ENCODE results near the gene CDH13.

The CDH13 gene

DNA sequence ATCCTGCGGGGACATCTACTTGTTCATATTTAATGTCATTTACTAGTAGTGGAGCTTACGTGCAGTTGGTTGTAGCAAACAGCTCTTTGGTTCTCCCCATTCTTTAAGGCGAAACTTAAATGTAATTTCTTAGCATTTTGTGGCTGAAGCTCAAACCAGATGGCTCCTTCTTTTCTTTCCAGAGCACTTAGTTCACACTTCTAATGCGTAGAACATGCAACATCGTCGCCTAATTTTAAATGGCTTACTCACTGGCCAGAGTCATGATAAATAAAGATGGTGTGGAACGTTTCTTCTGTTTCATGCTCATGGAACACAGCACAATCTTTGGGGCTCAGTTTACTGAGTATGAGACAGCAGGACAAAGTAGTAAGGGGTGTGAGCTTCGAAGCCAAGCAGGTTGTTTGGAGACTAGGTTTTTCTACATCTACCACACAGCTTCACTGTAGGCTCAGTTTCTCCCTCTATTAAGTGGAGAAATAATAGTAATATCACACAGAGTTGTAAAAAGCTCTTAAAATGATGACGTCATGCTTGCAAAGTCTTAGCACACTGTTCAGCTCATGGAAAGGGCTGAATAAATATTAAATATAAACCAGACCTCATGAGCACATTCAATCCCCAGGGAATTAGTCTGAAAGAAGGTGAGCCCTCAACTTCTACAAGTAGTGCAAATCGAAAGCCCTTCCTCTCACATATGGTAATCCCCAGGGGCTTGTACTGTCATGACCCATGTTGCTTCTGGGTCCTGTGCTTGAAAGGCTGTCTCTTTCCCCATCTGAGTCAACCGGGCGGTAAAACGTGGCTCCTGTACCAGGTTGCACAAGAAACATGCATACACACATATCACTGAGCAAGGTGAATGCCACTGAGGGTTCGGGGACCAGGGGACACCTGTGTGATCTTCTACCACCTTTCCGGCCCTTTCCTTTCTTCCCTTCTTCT is 384.3 kb downstream of the CDH13 start:
- Histone ChIP-seq H3K9me3 (ENCODE audit: insufficient read depth, low read depth, low read length) (no peaks in the 10 kb centered on the region), H3K4me3 (ENCODE audit: low read depth, low read length) (no peak overlapping the region), H2BK5ac (ENCODE audit: low read depth, low read length, poor library complexity) (no peak overlapping the region), H3K27ac (ENCODE audit: low read depth, low read length) (no peak overlapping the region), H3K36me3 (ENCODE audit: control insufficient read depth in 1 of 2, insufficient read depth in 2 of 2, low read length in 2 of 2) (no peaks in the 10 kb centered on the region), H2BK120ac (ENCODE audit: insufficient read depth, low read length, poor library complexity) (no peak overlapping the region), H3K23ac (ENCODE audit: low read length) (no peak overlapping the region), H3K14ac (ENCODE audit: low read length) (no peak overlapping the region), H3K18ac (ENCODE audit: low read length) (no peak overlapping the region), H3K79me1 (ENCODE audit: low read length) (no peaks in the 10 kb centered on the region), H3K9ac (ENCODE audit: low read length) (no peak overlapping the region), H3K4ac (ENCODE audit: low read depth, low read length) (no peak overlapping the region), H3K79me2 (ENCODE audit: control insufficient read depth, insufficient read depth, low read length, poor library complexity) (no peaks in the 10 kb centered on the region), H4K12ac (ENCODE audit: low read depth, low read length) (no peak overlapping the region), H3K4me1 (ENCODE audit: control insufficient read depth in 1 of 2, insufficient read depth in 2 of 2, low read length in 2 of 2) (no peaks in the 10 kb centered on the region), H4K91ac (ENCODE audit: low read depth, low read length) (no peak overlapping the region), H3K4me2 (ENCODE audit: low read length) (no peak overlapping the region), H2BK12ac (ENCODE audit: low read length) (no peak overlapping the region), H3K27me3 (ENCODE audit: insufficient read depth, low read length) (no peaks in the 10 kb centered on the region), H4K8ac (ENCODE audit: low read depth, low read length) (no peak overlapping the region), H2AFZ (ENCODE audit: insufficient read depth, low read length, poor library complexity) (no peak overlapping the region), H2AK5ac (ENCODE audit: low read length) (no peak overlapping the region)
- DNase-seq = no peak
- no CpG with 5 or more reads among the region's 15 CpGs for whole genome bisulfite sequencing (ENCODE audit: extremely low coverage, insufficient coverage, insufficient read length)

GRCh38 chr16:83011939-83012338 is 385.2 kb downstream of the CDH13 start:
- Histone ChIP-seq H2AK5ac (ENCODE audit: low read length) (no peak overlapping the region), H3K4me1 (ENCODE audit: control insufficient read depth in 1 of 2, insufficient read depth in 2 of 2, low read length in 2 of 2) (no peaks in the 10 kb centered on the region), H3K18ac (ENCODE audit: low read length) (no peak overlapping the region), H3K79me2 (ENCODE audit: control insufficient read depth, insufficient read depth, low read length, poor library complexity) (no peaks in the 10 kb centered on the region), H2BK5ac (ENCODE audit: low read depth, low read length, poor library complexity) (no peak overlapping the region), H3K27ac (ENCODE audit: low read depth, low read length) (no peak overlapping the region), H4K12ac (ENCODE audit: low read depth, low read length) (no peak overlapping the region), H3K79me1 (ENCODE audit: low read length) (no peaks in the 10 kb centered on the region), H3K9me3 (ENCODE audit: insufficient read depth, low read depth, low read length) (no peaks in the 10 kb centered on the region), H3K14ac (ENCODE audit: low read length) (no peak overlapping the region), H3K23ac (ENCODE audit: low read length) (no peak overlapping the region), H3K36me3 (ENCODE audit: control insufficient read depth in 1 of 2, insufficient read depth in 2 of 2, low read length in 2 of 2) (no peaks in the 10 kb centered on the region), H3K4ac (ENCODE audit: low read depth, low read length) (no peak overlapping the region), H2BK120ac (ENCODE audit: insufficient read depth, low read length, poor library complexity) (no peak overlapping the region), H3K9ac (ENCODE audit: low read length) (no peak overlapping the region), H2BK12ac (ENCODE audit: low read length) (no peak overlapping the region), H4K91ac (ENCODE audit: low read depth, low read length) (no peak overlapping the region), H4K8ac (ENCODE audit: low read depth, low read length) (no peak overlapping the region), H3K4me3 (ENCODE audit: low read depth, low read length) (no peak overlapping the region), H2AFZ (ENCODE audit: insufficient read depth, low read length, poor library complexity) (no peak overlapping the region), H3K4me2 (ENCODE audit: low read length) (no peak overlapping the region), H3K27me3 (ENCODE audit: insufficient read depth, low read length) (no peaks in the 10 kb centered on the region)
- DNase-seq = no peak
- no CpG with 5 or more reads among the region's 2 CpGs for WGBS (ENCODE audit: extremely low coverage, insufficient coverage, insufficient read length)

- Histone ChIP-seq H3K4me1 (ENCODE audit: control insufficient read depth in 1 of 2, insufficient read depth in 2 of 2, low read length in 2 of 2) (no peaks in the 10 kb centered on the region), H4K12ac (ENCODE audit: low read depth, low read length) (no peak overlapping the region)
- no CpG with 5 or more reads among the region's 4 CpGs for WGBS (ENCODE audit: extremely low coverage, insufficient coverage, insufficient read length)
These were observed 386.3 kb downstream of the CDH13 start for GRCh38 chr16:83013071-83013470.

GRCh38 chr16:83019963-83020362 is 393.2 kb downstream of the CDH13 start:
- Histone ChIP-seq H3K9ac (ENCODE audit: low read length) (no peak overlapping the region), H2AFZ (ENCODE audit: insufficient read depth, low read length, poor library complexity) (no peak overlapping the region), H3K36me3 (ENCODE audit: control insufficient read depth in 1 of 2, insufficient read depth in 2 of 2, low read length in 2 of 2) (no peaks in the 10 kb centered on the region), H3K4me2 (ENCODE audit: low read length) (no peak overlapping the region), H2BK120ac (ENCODE audit: insufficient read depth, low read length, poor library complexity) (no peak overlapping the region), H3K27ac (ENCODE audit: low read depth, low read length) (no peak overlapping the region), H3K4ac (ENCODE audit: low read depth, low read length) (no peak overlapping the region), H2BK5ac (ENCODE audit: low read depth, low read length, poor library complexity) (no peak overlapping the region), H4K91ac (ENCODE audit: low read depth, low read length) (no peak overlapping the region), H3K79me1 (ENCODE audit: low read length) (no peaks in the 10 kb centered on the region), H3K79me2 (ENCODE audit: control insufficient read depth, insufficient read depth, low read length, poor library complexity) (no peaks in the 10 kb centered on the region), H3K27me3 (ENCODE audit: insufficient read depth, low read length) (no peaks in the 10 kb centered on the region), H3K4me1 (ENCODE audit: control insufficient read depth in 1 of 2, insufficient read depth in 2 of 2, low read length in 2 of 2) (no peaks in the 10 kb centered on the region), H3K23ac (ENCODE audit: low read length) (no peak overlapping the region), H4K8ac (ENCODE audit: low read depth, low read length) (no peak overlapping the region), H3K9me3 (ENCODE audit: insufficient read depth, low read depth, low read length) (no peaks in the 10 kb centered on the region), H4K12ac (ENCODE audit: low read depth, low read length) (no peak overlapping the region), H3K14ac (ENCODE audit: low read length) (no peak overlapping the region), H3K18ac (ENCODE audit: low read length) (no peak overlapping the region), H2AK5ac (ENCODE audit: low read length) (no peak overlapping the region), H3K4me3 (ENCODE audit: low read depth, low read length) (no peak overlapping the region), H2BK12ac (ENCODE audit: low read length) (no peak overlapping the region)
- no CpG with 5 or more reads among the region's 6 CpGs for WGBS (ENCODE audit: extremely low coverage, insufficient coverage, insufficient read length)
- no peak for DNase-seq

More at GRCh38 chr16:83013071-83013470, 386.3 kb downstream of the CDH13 start:
- H2AFZ ChIP-seq (ENCODE audit: insufficient read depth, low read length, poor library complexity) = no peak overlapping the region
- no peak overlapping the region for H4K8ac ChIP-seq (ENCODE audit: low read depth, low read length)
- DNase-seq = no peak
- no peaks in the 10 kb centered on the region for H3K27me3 ChIP-seq (ENCODE audit: insufficient read depth, low read length)
- H3K9me3 ChIP-seq (ENCODE audit: insufficient read depth, low read depth, low read length) = no peaks in the 10 kb centered on the region
- H4K91ac ChIP-seq (ENCODE audit: low read depth, low read length) = no peak overlapping the region
- H2AK5ac ChIP-seq (ENCODE audit: low read length) = no peak overlapping the region
- no peak overlapping the region for H3K4me3 ChIP-seq (ENCODE audit: low read depth, low read length)
- H3K9ac ChIP-seq (ENCODE audit: low read length) = no peak overlapping the region
- H3K14ac ChIP-seq (ENCODE audit: low read length) = no peak overlapping the region
- no peak overlapping the region for H2BK120ac ChIP-seq (ENCODE audit: insufficient read depth, low read length, poor library complexity)
- no peaks in the 10 kb centered on the region for H3K36me3 ChIP-seq (ENCODE audit: control insufficient read depth in 1 of 2, insufficient read depth in 2 of 2, low read length in 2 of 2)
- no peak overlapping the region for H2BK5ac ChIP-seq (ENCODE audit: low read depth, low read length, poor library complexity)
- no peak overlapping the region for H3K27ac ChIP-seq (ENCODE audit: low read depth, low read length)
- H2BK12ac ChIP-seq (ENCODE audit: low read length) = no peak overlapping the region
- no peak overlapping the region for H3K4ac ChIP-seq (ENCODE audit: low read depth, low read length)
- no peak overlapping the region for H3K23ac ChIP-seq (ENCODE audit: low read length)
- H3K18ac ChIP-seq (ENCODE audit: low read length) = no peak overlapping the region
- no peak overlapping the region for H3K4me2 ChIP-seq (ENCODE audit: low read length)
- no peaks in the 10 kb centered on the region for H3K79me2 ChIP-seq (ENCODE audit: control insufficient read depth, insufficient read depth, low read length, poor library complexity)
- no peaks in the 10 kb centered on the region for H3K79me1 ChIP-seq (ENCODE audit: low read length)

Measured in trophoblast cell (in vitro differentiated cells and primary cell).